Embryonic facial prominence (tissue), 1 donor: Measurements from ENCODE around the gene KMO.

Experiments used
- DNase-seq: peaks from one replicate; pipeline ENCODE4 v3.0.0-alpha.2; 2016; ENCODE audit errors: extremely low spot score

KMO gene

GRCh38 chr1:241630005-241630404 lies 97.8 kb downstream of the KMO start:
- DNase-seq = no peak

- no peak for DNase-seq
Observed at GRCh38 chr1:241630476-241630875, 98.3 kb downstream of the KMO start.

- DNase-seq = no peak
Observed at GRCh38 chr1:241630899-241631298, 98.7 kb downstream of the KMO start.

- DNase-seq = no peak
Observed at GRCh38 chr1:241631674-241632073, 99.5 kb downstream of the KMO start.

GRCh38 chr1:241632987-241633386 lies 100.8 kb downstream of the KMO start:
- DNase-seq = no peak

DNA sequence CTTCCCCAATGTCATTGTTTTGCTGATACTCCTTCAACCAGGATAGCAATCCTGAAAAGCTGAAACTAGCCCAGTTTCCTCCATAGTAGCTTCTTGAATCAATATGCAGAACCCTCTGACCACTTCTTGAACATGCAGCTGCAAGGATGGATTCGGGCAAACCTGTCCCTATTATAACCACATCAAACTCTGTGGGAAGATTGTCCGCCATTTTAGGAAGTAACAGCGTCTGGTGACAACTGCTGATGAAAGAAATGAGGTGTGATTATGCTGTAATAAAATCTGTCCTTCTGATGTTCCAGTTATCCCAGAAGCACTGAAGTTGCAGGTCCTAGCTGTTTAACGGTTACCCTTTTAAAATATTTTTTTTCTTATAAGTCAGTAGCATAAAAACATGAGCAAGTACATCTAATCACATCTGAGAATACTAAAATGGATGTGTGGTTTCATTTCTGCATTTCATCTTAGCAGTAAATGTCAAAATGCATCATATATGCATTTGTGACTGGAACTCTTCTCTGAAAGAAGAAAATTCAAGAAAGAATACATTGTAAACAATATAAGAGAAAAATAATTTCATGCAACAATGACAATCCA lies 103.5 kb downstream of the KMO start:
- no peak for DNase-seq

DNA sequence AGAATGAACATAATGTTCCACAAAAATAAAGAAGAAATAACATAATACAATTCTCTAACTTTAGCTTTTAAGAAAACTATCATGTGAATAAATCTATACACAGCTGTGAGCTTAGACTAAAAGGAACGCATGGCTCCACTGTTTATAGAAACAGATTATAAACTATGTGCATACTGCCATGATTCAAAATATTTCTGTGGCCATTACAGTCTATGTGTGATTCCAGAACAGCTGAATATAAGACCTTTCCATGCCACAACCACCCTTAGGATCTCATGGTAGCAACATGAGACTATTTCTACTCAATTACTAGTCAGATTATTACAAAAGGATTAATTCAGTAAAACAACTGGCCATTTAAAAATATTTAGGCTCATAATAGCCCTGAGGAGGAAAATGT lies 104.1 kb downstream of the KMO start:
- DNase-seq = no peak

GRCh38 chr1:241637046-241637590 lies 104.9 kb downstream of the KMO start:
- no peak for DNase-seq

- no peak for DNase-seq
Observed at GRCh38 chr1:241637604-241638003, 105.4 kb downstream of the KMO start.

GRCh38 chr1:241638099-241638682 lies 106.0 kb downstream of the KMO start:
- no peak for DNase-seq

GRCh38 chr1:241638909-241639622 lies 106.9 kb downstream of the KMO start:
- no peak for DNase-seq

- no peak for DNase-seq
Observed at GRCh38 chr1:241639623-241640148, 107.5 kb downstream of the KMO start.

DNA sequence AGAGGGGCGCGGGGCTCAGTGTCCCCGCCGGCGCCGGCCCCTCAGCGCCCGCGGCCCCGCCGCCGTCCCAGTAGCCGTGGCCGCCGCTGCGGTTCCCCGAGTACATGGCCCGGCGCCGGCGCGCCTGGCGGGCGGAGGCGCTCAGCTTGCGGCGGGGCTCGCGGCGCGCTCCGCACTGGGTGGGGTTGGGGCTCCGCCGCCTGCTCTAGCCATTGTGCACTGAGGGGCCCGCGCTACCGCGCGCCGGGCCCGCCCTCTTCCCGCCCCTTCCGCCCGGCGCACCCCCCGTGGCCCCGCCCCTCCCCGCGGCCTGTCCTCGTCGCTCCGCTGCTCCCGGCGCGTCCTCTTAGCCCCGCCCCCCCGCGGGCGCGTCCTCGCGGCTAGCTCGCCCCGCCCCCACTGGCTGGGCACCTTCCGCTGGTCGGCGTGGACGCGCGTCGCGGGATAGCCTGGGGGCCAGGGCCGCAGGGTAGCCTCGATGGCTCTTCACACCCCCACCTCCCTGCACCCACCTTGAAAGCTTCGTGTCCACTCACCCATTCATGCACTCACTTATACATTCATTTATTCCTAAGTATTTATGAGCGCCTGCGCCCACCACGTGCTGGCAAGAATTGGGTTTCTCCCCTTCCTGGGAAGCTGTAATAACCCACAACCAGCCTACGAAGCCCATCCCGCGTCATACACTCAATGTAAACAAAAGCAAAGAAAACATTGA lies 108.1 kb downstream of the KMO start, which contains the start of the genes CHML and OPN3:
CHML (minus strand) TSS at position 221 of the 718 bp plus-strand sequence. CDS start 4,603 bp downstream, outside the sequence.
OPN3 (minus strand) TSS at position 221 of the 718 bp plus-strand sequence; CDS start at position 106, 115 bp downstream.
- peak; percentile 58 for DNase-seq

DNA sequence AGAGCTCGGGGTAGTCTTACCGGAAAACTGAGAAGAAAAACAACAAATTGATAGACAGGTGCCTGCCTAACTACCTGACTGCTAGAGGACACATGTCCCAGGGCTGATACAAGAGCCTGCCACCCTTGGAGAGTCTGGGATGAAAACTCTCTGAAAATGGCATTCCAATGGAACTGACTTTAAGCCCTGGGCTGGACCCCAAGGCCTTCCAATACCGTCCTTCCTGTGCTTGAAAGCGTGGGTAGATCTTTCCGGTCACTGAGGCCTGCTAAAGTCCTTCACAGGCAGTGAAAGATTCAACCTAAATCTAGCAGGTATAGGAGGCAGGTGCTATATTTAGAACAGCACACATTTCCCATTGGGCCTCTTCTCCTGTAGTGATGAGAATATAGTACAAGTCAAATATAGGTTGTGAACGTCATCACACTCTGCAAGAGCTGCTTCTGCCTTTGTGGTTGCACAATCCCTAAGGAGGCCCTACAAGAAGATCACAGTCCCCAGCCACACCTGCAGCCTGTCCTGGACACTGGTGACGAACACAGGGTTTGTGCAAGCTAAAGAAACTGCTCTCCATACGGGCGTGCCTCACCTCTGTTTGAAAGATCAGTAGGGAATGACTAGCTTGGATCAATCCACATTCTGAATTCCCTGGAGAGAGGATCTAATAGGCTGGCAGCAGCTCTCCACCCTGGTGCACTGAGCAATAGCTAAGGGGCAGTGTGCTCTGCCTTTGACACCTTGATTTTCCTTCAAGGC lies 108.9 kb downstream of the KMO start:
- no peak for DNase-seq

GRCh38 chr1:241641773-241642592 lies 109.8 kb downstream of the KMO start:
- no peak for DNase-seq

GRCh38 chr1:241642593-241642944 lies 110.4 kb downstream of the KMO start:
- DNase-seq = no peak

- DNase-seq = no peak
Observed at GRCh38 chr1:241644259-241644658, 112.1 kb downstream of the KMO start.

DNA sequence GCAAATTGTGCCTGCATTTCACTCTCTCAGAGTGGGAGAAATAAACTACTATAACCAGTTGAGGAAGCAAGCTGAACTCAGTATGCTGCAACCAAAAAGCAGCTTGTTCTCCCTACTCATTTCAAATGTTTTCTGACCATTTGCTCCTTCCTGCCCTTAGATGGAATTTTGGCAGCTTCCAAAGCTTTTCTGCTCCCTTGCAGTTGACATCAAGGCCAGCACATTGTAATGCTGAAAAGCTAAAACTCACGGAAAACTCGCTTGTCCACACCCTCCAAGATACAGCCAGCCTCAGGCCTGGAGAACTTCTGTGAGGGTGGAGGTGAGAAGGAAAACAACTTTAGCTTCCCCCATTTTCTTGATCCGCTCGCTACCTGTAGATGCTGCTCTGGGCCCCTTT lies 113.0 kb downstream of the KMO start:
- DNase-seq = no peak
